ENCODE data around the gene VARS2.

Gene VARS2

DNA sequence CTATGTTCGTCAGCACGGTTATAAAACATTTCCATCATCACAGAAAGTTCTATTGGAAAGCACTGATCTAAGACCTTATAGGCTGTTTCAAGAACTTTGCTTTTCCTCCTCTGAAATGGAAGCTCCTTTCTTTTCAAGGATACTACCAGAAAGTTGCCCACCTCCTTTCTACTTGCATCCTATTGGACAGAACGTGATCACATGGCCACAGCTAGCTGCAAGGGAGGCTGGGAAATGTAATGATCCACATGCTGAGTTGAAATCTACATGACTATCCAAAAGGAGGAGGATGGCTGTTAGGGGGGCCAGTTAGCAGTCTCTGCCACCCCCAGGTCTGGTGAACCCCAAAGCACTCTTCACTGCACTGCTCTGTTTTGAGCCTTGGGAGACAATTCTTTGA lies 14.6 kb downstream of the VARS2 start:
- DNase-seq (ENCODE audit: low read depth in 2 of 2): no peak

DNA sequence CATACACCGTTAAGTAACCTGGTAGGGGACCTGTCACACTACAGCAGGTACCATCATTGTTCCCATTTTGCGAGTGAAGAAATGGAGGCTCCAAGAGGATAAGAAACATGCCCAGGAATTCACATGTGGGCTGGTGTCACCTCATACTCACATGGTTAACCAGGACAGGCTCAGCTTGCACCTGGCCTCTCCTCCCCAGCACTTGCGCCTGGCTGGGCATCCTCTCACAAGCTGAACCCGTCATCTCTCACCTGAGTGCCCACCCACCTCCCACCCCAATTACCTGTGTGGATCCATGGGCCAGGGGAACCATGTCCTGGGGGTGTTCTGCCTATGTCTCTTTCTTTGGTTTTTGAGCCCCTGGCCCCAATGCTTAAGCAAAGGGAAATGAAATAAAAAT lies 16.5 kb downstream of the VARS2 start:
- DNase-seq (ENCODE audit: low read depth in 2 of 2): no peak

- DNase-seq (ENCODE audit: low read depth in 2 of 2): no peak
Measured at GRCh38 chr6:30931272-30931671, 17.2 kb downstream of the VARS2 start.

- no peak for DNase-seq (ENCODE audit: low read depth in 2 of 2)
Measured at GRCh38 chr6:30931969-30932645, 18.1 kb downstream of the VARS2 start, which contains the start of gene SFTA2. TSS of gene SFTA2 (minus strand) at chr6:30932170. CDS start at chr6:30932096, 74 bp downstream.

DNA sequence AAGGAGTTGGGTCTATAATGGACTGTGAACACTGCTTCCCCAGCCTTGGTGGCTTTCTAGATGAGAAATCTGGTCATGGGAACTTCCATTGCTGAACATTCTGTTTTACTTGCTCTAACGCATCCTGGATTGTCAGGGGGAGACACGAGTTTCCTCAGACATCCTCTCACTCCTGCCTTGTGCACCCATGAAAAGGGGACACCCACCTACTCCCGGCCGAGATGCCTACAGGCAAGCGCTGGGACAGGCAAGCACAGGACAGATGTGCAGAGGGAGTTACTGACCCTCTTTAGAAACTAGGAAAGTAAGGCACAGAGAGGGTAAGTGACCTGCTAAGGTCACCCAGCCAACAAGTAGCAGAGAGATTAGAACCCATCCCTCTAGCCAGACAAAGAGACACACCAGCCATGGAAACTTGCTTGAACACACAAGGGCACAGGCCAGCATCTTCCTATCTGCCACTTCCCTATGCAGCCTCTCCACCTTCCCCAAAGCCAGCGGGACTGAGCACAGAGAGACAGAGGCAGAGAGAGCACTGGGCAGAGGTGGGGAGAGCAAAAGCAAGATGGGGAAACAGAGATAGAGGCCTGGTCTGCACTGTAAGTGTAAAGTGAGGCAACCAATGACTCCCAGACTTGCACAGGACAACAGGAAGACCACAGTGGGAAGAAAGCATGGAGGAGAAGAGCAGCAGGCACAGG lies 18.8 kb downstream of the VARS2 start:
- DNase-seq (ENCODE audit: low read depth in 2 of 2): no peak

DNA sequence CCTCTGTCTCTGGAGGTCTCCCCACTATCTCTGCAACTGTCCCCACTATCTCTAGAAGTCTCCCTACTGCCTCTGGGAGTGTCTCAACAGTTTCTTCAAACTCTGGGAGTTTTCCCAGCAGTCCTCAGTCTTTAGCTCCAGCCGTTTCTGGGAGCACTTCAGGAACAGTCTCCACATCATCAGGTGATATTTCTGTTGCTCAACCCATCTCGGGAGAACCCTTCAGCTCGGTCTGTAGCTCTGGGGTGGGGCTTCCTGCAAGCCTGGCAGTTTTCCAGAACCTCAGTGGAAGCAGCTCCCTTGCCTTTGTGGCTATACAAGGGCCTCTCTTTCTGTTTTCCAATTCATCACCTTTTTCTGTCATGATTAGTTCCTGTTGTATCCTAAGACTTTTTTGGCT lies 21.0 kb downstream of the VARS2 start:
- DNase-seq (ENCODE audit: low read depth in 2 of 2): no peak

GRCh38 chr6:30937265-30937664 lies 23.2 kb downstream of the VARS2 start:
- DNase-seq (ENCODE audit: low read depth in 2 of 2): no peak

GRCh38 chr6:30938730-30939129 lies 24.7 kb downstream of the VARS2 start:
- DNase-seq (ENCODE audit: low read depth in 2 of 2): no peak

DNA sequence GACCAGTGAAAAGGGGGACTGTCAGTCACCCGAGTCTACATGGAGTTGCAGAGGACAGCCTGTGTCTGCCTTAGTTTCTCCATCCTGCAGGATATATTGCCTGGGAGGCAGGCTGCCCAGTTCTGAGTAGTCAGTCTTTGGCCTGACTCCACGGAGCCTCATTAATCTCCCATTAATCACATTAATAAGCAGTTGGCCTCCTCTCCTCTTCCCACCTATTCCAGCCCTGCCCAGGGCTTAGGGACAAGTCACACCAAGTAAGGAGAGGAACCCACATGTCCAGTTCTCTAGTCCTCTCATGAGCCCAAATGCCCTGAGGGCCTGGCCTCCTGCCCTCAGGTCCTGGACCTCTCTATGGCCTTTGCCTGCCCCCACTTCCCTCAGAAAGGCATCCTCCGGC lies 25.4 kb downstream of the VARS2 start:
- DNase-seq (ENCODE audit: low read depth in 2 of 2): no peak

DNA sequence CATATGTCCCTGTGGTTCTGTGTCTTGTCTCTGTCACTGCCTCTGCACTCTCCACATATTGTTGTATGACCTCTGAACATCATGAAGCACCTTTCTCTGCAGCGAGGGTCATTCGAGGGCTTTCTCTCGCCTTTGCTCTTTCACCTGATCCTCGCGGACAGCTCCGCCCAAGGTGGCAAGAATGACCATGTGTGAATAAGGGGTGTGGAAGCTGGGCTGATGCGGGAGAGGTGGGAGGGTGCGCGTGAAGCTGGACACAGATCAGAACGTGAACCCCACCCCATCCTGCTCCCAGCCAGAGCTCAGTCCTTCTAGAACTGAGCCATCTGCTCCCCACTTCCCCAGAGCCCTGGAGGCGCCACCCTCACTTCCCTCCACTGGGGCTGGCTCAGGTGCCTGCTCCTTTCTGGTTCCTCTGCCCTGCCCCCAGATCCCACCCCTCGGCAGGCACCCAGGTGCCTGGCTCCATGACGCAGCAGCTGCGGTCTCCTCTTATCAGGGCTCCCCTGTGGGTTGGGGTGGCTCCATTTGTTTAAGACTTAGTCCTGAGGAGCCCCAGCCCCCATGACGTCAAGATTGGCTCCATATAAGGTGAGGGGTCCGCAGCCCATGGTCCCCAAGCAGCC lies 26.4 kb downstream of the VARS2 start, which contains the start of gene MUCL3:
Gene MUCL3, plus strand, starts transcription at position 613 of the 626 bp plus-strand sequence. CDS start 27 bp downstream, outside the sequence.
- no peak for DNase-seq (ENCODE audit: low read depth in 2 of 2)

- no peak for DNase-seq (ENCODE audit: low read depth in 2 of 2)
Measured at GRCh38 chr6:30942338-30943060, 28.5 kb downstream of the VARS2 start.

DNA sequence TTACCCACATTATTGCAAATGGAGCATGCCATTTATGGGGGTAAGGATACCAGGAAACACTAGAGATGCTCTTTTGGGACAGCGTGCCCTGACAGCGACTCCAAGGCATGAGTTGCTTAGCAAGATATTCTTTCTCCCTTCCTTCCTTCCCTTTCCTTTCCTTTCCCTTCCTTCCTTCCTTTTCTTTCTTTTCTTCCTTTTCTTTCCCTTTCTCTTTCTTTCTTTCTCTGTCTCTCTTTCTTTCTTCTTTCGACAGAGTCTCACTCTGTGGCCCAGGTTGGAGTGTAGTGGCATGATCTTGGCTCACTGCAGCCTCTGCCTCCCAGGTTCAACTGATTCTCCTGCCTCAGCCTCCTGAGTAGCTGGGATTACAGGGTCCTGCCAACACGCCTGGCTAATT lies 30.0 kb downstream of the VARS2 start:
- DNase-seq (ENCODE audit: low read depth in 2 of 2): no peak

DNA sequence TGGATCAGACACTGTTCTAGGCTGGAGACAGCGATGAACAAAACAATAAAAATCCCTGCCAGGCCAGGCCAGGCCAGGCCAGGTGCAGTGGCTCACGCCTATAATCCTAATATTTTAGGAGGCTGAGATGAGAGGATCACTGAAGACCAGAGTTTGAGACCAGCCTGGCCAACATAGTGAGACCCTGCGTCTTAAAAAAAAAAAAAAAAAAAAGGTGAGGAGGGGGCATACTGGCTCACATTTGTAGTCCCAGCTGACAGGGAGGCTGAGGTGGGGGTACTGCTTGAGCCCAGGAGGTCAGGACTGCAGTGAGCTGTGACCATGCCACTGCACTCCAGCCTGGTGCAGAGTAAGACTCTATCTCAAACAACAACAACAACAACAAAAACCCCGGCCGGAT lies 31.2 kb downstream of the VARS2 start:
- DNase-seq (ENCODE audit: low read depth in 2 of 2): no peak

DNA sequence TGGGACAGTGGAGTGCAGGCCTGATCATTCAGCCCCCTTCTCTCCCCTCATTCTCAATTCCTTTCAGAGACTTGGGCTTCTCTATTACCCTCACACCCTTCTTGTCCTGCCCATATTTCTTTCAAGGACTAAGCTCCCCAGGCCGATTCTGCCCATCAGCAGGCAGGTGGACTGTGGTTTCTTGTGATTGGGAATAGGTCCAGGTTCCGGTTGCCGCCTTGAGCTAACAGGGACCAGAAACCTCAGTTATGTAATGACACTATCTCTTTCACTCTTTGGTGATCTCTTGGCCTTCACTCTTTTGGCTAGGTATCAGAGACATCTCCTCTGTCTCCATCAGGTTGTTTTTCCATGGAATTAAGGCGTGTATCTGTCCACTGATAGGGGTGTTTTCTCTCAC lies 33.2 kb downstream of the VARS2 start:
- no peak for DNase-seq (ENCODE audit: low read depth in 2 of 2)

DNA sequence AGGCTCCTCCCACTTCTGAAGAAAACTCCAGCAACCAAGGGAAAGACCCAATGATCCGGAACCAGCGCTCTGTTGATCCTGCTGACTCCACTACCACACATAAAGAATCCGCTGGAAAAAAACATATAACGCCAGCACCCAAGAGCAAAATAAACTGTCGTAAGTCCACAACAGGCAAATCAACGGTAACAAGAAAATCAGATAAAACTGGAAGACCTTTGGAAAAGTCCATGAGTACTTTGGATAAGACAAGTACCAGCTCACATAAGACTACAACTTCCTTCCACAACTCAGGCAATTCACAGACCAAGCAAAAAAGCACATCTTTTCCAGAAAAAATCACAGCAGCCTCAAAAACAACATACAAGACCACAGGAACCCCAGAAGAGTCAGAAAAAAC lies 34.8 kb downstream of the VARS2 start:
- DNase-seq (ENCODE audit: low read depth in 2 of 2): no peak

DNA sequence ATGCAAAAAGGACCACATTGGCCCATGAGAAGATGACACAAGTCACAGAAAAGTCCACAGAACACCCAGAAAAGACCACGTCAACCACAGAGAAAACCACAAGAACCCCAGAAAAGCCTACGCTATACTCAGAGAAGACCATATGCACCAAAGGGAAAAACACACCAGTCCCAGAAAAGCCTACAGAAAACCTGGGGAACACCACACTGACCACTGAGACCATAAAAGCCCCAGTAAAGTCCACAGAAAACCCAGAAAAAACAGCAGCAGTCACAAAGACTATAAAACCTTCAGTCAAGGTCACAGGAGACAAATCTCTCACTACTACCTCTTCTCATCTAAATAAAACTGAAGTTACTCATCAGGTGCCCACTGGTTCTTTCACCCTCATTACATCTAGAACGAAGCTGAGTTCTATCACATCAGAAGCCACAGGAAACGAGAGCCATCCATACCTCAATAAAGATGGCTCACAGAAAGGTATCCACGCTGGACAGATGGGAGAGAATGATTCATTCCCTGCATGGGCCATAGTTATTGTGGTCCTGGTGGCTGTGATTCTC lies 38.0 kb downstream of the VARS2 start:
- no peak for DNase-seq (ENCODE audit: low read depth in 2 of 2)

DNA sequence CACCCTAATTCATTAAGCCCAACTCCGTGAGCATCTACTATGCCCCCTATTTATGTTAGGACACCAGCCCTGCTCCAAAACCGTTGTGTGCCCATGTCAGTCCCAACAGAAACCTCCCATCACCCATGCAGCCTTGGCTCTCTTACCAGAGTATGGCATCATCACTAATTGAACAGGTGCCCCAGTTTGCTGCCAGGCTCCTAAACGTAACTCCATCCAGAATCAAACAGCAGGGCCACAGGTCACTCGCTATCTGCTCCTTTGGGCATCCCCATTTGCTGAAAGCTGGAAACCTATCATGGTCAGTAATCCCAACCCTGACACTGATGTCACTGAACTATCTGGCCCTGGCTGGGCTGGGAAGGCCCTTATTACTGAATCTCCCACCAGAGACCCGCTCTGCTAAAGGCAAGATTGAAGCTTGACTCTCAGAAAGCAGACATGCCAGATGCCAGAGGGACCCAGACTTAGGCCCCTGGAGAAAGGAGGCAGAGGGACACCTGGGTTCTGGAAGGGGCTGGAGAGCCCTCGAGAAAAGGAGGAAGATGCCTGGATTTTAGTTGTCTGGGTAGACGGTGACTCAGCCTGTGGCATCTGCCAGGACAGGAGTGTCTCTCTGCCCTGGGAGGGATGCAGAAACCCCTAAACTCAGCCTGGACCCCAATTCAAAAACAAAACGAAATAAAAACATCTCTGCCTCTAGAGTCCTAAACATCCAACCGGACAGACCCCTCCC lies 40.8 kb downstream of the VARS2 start:
- DNase-seq (ENCODE audit: low read depth in 2 of 2): no peak

DNA sequence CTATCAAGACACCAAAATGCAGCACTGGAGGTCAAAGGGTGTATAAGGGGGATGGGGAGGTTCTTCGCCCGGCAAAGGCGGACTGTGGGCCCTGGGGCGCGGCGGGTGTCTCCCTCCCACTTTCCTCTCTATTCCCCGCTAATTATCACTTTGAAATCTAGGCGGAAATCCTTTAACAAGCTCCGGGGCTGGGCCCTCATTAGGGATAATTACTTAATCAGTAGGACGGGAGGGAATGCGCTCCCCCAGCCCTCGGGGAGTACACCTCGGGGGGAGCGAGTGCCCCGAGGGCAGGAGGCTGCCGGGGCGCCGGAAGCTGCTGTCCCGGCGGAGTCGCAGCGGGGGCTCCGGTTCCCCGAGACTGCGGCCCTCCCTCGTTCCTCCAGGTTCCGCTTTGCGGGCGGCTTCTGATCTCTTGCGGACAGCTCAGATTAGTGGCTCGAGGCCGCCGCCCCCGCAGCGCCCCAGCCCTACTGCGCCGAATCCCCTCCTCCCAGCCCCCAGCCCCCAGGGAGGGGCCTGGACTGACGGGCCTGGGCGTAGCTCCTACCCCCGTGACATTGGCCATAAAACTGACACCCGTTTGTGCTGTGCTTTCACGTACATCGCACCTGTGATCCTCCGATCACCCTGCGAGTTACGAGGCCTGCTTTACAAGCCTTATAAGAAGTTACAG lies 41.5 kb downstream of the VARS2 start:
- peak; percentile 66 to 78 for DNase-seq (ENCODE audit: low read depth in 2 of 2)

- no peak for DNase-seq (ENCODE audit: low read depth in 2 of 2)
Measured at GRCh38 chr6:30957716-30958115, 43.7 kb downstream of the VARS2 start.

DNA sequence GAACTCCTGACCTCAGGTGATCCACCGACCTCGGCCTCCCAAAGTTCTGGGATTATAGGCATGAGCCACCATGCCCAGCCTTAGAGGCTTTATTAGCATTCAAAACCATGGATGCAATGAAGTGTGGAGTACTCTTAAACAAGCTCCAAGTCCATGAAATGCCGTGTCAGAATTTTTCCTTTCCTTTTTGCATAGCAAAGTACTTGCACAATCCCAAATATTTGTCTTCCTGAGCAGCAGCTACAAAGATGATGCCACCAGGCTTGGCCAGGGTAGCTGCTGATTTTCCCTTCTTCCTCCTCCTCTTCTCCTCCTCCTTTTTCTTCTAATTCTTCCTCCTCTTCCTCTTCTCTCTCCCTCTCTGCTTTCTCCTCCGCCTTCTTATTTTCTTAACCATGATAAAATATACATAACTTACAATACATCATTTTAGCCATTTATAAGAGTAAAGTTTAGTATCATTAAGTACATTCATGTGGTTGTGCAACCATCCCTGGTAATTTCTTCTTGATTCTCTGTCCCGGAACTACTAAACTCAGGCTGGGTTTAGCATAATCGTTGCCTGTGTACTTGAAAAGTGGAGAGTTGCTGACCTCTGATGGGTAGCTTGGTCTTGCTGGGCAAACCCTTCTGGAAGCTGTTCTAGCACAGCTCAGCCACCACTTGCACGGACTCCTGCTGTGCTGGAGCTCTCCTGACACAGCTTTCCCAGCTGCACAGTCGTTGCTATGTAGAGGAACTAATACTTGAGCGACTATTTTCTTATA lies 47.1 kb downstream of the VARS2 start:
- no peak for DNase-seq (ENCODE audit: low read depth in 2 of 2)
